DOHH2 (cell line): Measurements from ENCODE around the gene RGS7.

Experiments
- EZH2phosphoT487 ChIP-seq: fragments of 200-600 bp; sonication (generic); IDR thresholded peaks from 2 replicates; pipeline ENCODE4 v1.6.1; 2017; ENCODE audit warnings: borderline replicate concordance, mild to moderate bottlenecking, antibody characterized with exemption, low read length, moderate library complexity, mixed read lengths
- TF ChIP-seq, protein P1 (sequence below): fragments of 200-600 bp; sonication (generic); IDR thresholded peaks from one replicate; pipeline ENCODE4 v1.5.1; 2014; ENCODE audit warnings: antibody characterized with exemption, mild to moderate bottlenecking, low read depth, low read length; ENCODE audit not compliant: poor library complexity, severe bottlenecking

DNA sequence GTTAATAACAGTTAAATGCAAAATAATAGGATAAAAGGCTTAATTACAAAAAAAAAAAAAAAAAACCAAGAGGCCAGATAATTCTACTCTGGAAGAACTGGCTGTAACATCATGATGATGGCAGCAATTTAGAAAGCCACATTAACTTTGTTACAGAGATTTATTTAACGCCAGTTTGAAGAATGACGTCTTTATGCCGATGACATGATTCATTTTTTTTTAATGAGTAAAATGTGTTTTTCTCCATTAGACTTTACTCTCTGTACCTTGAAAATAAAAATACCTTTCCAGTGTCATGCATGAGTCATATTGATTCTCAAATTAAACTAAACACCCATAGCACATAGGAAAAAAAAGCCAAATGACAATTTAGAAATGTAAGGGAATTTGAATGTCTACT, 226.1 kb downstream of the RGS7 start:
- TF ChIP-seq, protein P1, sequence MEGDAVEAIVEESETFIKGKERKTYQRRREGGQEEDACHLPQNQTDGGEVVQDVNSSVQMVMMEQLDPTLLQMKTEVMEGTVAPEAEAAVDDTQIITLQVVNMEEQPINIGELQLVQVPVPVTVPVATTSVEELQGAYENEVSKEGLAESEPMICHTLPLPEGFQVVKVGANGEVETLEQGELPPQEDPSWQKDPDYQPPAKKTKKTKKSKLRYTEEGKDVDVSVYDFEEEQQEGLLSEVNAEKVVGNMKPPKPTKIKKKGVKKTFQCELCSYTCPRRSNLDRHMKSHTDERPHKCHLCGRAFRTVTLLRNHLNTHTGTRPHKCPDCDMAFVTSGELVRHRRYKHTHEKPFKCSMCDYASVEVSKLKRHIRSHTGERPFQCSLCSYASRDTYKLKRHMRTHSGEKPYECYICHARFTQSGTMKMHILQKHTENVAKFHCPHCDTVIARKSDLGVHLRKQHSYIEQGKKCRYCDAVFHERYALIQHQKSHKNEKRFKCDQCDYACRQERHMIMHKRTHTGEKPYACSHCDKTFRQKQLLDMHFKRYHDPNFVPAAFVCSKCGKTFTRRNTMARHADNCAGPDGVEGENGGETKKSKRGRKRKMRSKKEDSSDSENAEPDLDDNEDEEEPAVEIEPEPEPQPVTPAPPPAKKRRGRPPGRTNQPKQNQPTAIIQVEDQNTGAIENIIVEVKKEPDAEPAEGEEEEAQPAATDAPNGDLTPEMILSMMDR = no peak
- no peak for TF ChIP-seq EZH2phosphoT487
